Upper lobe of left lung (tissue), 6 donors: ENCODE measurements around the gene PTPRA. TPM values are rescaled to one million over a fixed set of nuclear protein-coding genes. Genes with fewer than 3 reads are reported as not detected.

Source experiments
- ATAC-seq, 2 donors: fragments of 200-7000 bp; cut with Tn5 transposase; one replicate each; pipeline ENCODE4 v1.9.1; 2022; ENCODE audit warnings: mild to moderate bottlenecking in 2 of 2, moderate library complexity in 2 of 2; ENCODE audit not compliant: low FRiP score in 2 of 2
- DNase-seq, 2 donors: peaks; one replicate each; pipeline ENCODE4 v3.0.0-alpha.2; 2019 to 2020
- H3K27ac ChIP-seq, 4 donors: fragments of 200-600 bp; sonication (generic); one replicate each; pipeline ENCODE4 v1.5.1; 2016 to 2019
- H3K27me3 ChIP-seq, 4 donors: fragments of 200-600 bp; sonication (generic); one replicate each; pipeline ENCODE4 v1.5.1; 2017 to 2019
- H3K36me3 ChIP-seq, 4 donors: fragments of 200-600 bp; sonication (generic); one replicate each; pipeline ENCODE4 v1.5.1; 2016 to 2019
- H3K4me1 ChIP-seq, 4 donors: fragments of 200-600 bp; sonication (generic); one replicate each; pipeline ENCODE4 v1.5.1; 2018 to 2019
- H3K4me3 ChIP-seq, 4 donors: fragments of 200-600 bp; sonication (generic); one replicate each; pipeline ENCODE4 v1.5.1; 2017 to 2019; ENCODE audit warnings: mild to moderate bottlenecking in 2 of 4, moderate library complexity in 1 of 4
- H3K9me3 ChIP-seq, 4 donors: fragments of 200-600 bp; sonication (generic); one replicate each; pipeline ENCODE4 v1.5.1; 2018 to 2019
- EP300 ChIP-seq, 4 donors: sonication (generic); formaldehyde crosslinking; IDR thresholded peaks; one replicate each; pipeline ENCODE4 v1.5.1; 2017; ENCODE audit warnings: antibody characterized with exemption in 4 of 4, control low read depth in 2 of 4
- POLR2A ChIP-seq, 4 donors: fragments of 450-650 bp; IDR thresholded peaks; one replicate each; pipeline ENCODE4 v1.5.1; 2016 to 2017; ENCODE audit warnings: antibody characterized with exemption in 4 of 4, mild to moderate bottlenecking in 2 of 4
- POLR2AphosphoS5 ChIP-seq, 2 donors: sonication (generic); formaldehyde crosslinking; IDR thresholded peaks; one replicate each; pipeline ENCODE4 v1.5.1; 2017; ENCODE audit warnings: antibody characterized with exemption in 2 of 2
- WGBS, 2 donors: methylation state at CpG; one replicate each; pipeline ENCODE4 v1.1.5; 2017 to 2018; 5-methylcytosine and 5-hydroxymethylcytosine counted together
- total RNA-seq, 6 donors: library from RNA; depleted of rRNA in 4 of 6; stranded (reverse); fragments of >200 nt in 4 of 6; gene quantifications; one replicate each; pipeline versions ENCODE4 v1.1.0 to v1.2.1, GENCODE V29; 2016 to 2021
- TF ChIP-seq, protein P1 (sequence below), 6 experiments: fragments of 450-650 bp in 4 of 6; fragments of 200-600 bp in 2 of 6; sonication (generic) in 2 of 6; IDR thresholded peaks; one replicate each; pipeline ENCODE4 v1.5.1; 2016 to 2019; ENCODE audit warnings: antibody characterized with exemption in 6 of 6
- donor health status: DM: no; HTN: no; CAD: no; lungs with moderate emphysema.
- donor health status: DM: no; HTN: yes; CAD: no; lungs with severe emphysema.

PTPRA gene
- total RNA-seq, 6 donors from 2014 or later, result 22.0 to 60.3 (median 51.1) TPM

DNA sequence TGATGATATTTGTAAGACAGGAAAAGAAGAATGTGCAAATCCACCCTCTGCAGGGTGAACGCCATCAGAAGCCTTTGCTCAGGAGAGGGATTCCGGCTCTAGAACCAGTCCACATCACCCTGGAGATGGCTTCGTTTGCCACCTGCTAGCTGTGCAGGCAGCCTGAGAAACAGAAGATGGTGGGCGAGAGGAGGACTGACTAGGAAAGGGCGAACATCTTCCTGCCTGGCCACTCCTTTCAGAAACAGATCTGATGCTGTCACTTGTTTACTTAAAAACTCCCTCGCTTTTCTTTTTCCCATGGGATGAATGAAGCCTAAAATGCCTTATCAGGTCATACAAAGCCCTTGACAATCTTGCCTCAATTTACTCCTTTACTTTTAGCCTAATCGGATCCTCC is 1.2 kb downstream of the PTPRA start:
- DNase-seq, result no peak
- H3K9me3 ChIP-seq, result no peaks in the 10 kb centered on the region
- peak overlapping the region in 1 of 4 donors; percentile 95 for H3K27ac ChIP-seq
- WGBS, 2 donors, result 29 to 39% methylated on average over 7 of the region's 7 CpGs
- no peaks in the 10 kb centered on the region for H3K27me3 ChIP-seq
- no peaks in the 10 kb centered on the region for H3K36me3 ChIP-seq
- no peak for ATAC-seq
- peak overlapping the region; percentile 90 to 98 (median 96) for H3K4me3 ChIP-seq
- TF ChIP-seq POLR2A (IDR thresholded peaks at IDR 0.05), result no peak
- TF ChIP-seq, protein P1, sequence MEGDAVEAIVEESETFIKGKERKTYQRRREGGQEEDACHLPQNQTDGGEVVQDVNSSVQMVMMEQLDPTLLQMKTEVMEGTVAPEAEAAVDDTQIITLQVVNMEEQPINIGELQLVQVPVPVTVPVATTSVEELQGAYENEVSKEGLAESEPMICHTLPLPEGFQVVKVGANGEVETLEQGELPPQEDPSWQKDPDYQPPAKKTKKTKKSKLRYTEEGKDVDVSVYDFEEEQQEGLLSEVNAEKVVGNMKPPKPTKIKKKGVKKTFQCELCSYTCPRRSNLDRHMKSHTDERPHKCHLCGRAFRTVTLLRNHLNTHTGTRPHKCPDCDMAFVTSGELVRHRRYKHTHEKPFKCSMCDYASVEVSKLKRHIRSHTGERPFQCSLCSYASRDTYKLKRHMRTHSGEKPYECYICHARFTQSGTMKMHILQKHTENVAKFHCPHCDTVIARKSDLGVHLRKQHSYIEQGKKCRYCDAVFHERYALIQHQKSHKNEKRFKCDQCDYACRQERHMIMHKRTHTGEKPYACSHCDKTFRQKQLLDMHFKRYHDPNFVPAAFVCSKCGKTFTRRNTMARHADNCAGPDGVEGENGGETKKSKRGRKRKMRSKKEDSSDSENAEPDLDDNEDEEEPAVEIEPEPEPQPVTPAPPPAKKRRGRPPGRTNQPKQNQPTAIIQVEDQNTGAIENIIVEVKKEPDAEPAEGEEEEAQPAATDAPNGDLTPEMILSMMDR (IDR thresholded peaks at IDR 0.05), result no peak
- no peak for TF ChIP-seq POLR2AphosphoS5 (IDR thresholded peaks at IDR 0.05)
- no peak for TF ChIP-seq EP300 (IDR thresholded peaks at IDR 0.05)
- peaks cover 35 to 60% (median 45%) of the 10 kb centered on the region in 4 donors for H3K4me1 ChIP-seq

- TF ChIP-seq POLR2A (IDR thresholded peaks at IDR 0.05) (no peak), EP300 (IDR thresholded peaks at IDR 0.05) (no peak), POLR2AphosphoS5 (IDR thresholded peaks at IDR 0.05) (no peak)
- TF ChIP-seq, protein P1 (IDR thresholded peaks at IDR 0.05), result no peak
- Histone ChIP-seq H3K36me3 (no peaks in the 10 kb centered on the region), H3K4me1 (peaks cover 32 to 54% (median 40%) of the 10 kb centered on the region in 4 donors), H3K4me3 (no peak overlapping the region), H3K27me3 (no peaks in the 10 kb centered on the region), H3K27ac (no peak overlapping the region), H3K9me3 (no peaks in the 10 kb centered on the region)
- WGBS, 2 donors, result 90 to 92% methylated on average over 5 of the region's 5 CpGs
- DNase-seq, result no peak
- ATAC-seq, result no peak
Observed at GRCh38 chr20:2875690-2876203, 2.5 kb downstream of the PTPRA start.

DNA sequence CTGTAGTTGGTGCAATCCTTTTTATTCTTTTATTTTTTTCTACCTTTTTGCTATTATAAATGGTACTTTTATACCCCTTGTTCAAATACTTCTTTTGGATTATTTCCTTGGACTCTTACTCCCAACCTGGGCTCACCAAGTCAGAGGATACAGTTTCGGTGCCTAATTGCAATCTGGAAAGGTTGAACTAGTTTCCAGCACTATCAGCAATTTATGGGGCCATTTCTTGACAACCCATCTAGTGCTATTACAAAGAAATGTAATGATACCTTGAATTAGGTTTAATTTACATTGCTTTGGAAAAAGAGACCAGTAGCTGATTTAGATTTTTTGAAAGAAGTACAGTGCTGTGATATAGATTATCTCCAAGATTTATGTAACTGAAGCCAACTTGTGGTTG is 5.2 kb downstream of the PTPRA start:
- H3K27ac ChIP-seq, result no peak overlapping the region
- H3K9me3 ChIP-seq, result no peaks in the 10 kb centered on the region
- no peaks in the 10 kb centered on the region for H3K36me3 ChIP-seq
- peaks cover 17 to 31% (median 22%) of the 10 kb centered on the region in 4 donors for H3K4me1 ChIP-seq
- no peaks in the 10 kb centered on the region for H3K27me3 ChIP-seq
- no peak for DNase-seq
- TF ChIP-seq POLR2AphosphoS5 (IDR thresholded peaks at IDR 0.05), result no peak
- TF ChIP-seq, protein P1 (IDR thresholded peaks at IDR 0.05), result no peak
- no peak for TF ChIP-seq EP300 (IDR thresholded peaks at IDR 0.05)
- no peak for TF ChIP-seq POLR2A (IDR thresholded peaks at IDR 0.05)
- no peak for ATAC-seq
- WGBS, 2 donors, result 96% methylated on average over 1 of the region's 1 CpG
- H3K4me3 ChIP-seq, result no peak overlapping the region

DNA sequence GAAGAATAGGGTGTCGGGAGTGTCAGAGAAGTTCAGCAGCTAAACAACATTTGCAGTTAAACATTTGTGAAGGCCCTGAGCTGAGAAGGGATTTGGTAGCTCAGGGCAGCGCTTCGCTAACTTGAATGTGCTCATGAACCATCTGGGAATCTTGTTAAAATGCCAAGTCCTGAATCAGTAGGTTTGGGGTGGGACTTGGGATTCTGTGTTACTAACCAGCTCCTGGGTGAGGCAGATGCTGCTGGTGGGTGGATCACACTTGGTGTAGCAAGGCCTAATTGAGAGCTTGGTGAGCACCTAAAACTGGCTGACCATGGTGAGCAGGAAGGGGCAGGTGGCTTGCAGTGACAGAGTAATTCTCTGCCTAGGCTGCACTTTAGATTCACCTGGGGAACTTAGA is 5.9 kb downstream of the PTPRA start:
- Histone ChIP-seq H3K27me3 (no peaks in the 10 kb centered on the region), H3K9me3 (no peaks in the 10 kb centered on the region), H3K27ac (no peak overlapping the region), H3K4me3 (no peak overlapping the region), H3K36me3 (no peaks in the 10 kb centered on the region), H3K4me1 (peaks cover 20 to 33% (median 25%) of the 10 kb centered on the region in 4 donors)
- 81 to 90% methylated on average over 3 of the region's 3 CpGs for WGBS, 2 donors
- ATAC-seq (peak in 1 of 2 donors; percentile 89), DNase-seq (no peak)
- TF ChIP-seq EP300 (IDR thresholded peaks at IDR 0.05) (no peak), POLR2AphosphoS5 (IDR thresholded peaks at IDR 0.05) (no peak), POLR2A (IDR thresholded peaks at IDR 0.05) (no peak)
- TF ChIP-seq, protein P1 (IDR thresholded peaks at IDR 0.05), result no peak

DNA sequence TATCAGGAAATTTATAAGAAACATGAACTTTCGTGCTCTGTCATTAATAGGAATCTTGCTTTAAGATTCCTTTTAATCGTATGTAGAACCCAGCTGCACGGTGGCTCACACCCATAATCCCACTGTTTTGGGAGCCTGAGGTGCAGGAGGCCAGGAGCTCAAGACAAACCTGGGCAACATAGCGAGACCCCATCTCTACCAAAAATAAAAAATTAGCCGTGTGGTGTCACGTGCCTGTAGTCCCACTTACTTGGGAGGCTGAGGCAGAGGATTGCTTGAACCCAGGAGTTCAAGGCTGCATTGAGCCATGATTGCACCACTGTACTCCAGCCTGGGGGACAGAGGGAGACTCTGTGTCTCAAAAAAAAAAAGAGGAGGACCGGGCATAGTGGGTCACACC is 7.4 kb downstream of the PTPRA start:
- H3K4me1 ChIP-seq, result peaks cover 7 to 30% (median 13%) of the 10 kb centered on the region in 4 donors
- 78 to 86% methylated on average over 7 of the region's 7 CpGs for WGBS, 2 donors

More for the DNA sequence above, 7.4 kb downstream of the PTPRA start:
- DNase-seq (no peak), ATAC-seq (no peak)
- H3K4me3 ChIP-seq, result no peak overlapping the region
- TF ChIP-seq EP300 (IDR thresholded peaks at IDR 0.05), result no peak
- no peak for TF ChIP-seq POLR2AphosphoS5 (IDR thresholded peaks at IDR 0.05)
- no peak for TF ChIP-seq POLR2A (IDR thresholded peaks at IDR 0.05)
- TF ChIP-seq, protein P1 (IDR thresholded peaks at IDR 0.05), result no peak
- no peak overlapping the region for H3K27ac ChIP-seq
- no peaks in the 10 kb centered on the region for H3K9me3 ChIP-seq
- no peaks in the 10 kb centered on the region for H3K27me3 ChIP-seq
- H3K36me3 ChIP-seq, result no peaks in the 10 kb centered on the region
